Measurements from ENCODE around the gene ZNF738. TPM values are rescaled to one million over a fixed set of nuclear protein-coding genes. Genes with fewer than 3 reads are reported as not detected.

Gene ZNF738
- total and polyA plus RNA-seq, 10 of the 15 experiments (the other 5 are each of a cell fraction or from before 2014, with no cell fraction given), result 11.6 to 29.4 (median 15.0) TPM

DNA sequence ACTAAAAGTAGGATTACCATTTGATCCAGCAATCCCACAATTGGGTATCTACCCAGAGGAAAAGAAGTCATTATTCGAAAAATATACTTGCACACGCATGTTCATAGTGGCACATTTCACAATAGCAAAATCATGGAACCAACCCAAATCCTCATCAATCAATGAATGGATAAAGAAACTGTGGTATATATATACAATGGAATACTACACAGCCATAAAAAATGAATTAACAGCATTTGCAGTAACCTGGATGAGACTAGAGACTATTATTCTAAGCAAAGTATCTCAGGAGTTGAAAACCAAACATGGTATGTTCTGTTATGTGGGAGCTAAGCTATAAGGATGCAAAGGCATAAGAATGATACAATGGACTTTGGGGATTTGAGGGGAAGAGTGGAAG is 32.6 kb upstream of the ZNF738 start:
- CTCF ChIA-PET, result no interaction called here
- TF ChIP-seq, protein P1, sequence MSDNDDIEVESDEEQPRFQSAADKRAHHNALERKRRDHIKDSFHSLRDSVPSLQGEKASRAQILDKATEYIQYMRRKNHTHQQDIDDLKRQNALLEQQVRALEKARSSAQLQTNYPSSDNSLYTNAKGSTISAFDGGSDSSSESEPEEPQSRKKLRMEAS (IDR thresholded peaks at IDR 0.05; ENCODE audit: low read depth, low read length), result no peak
- TF ChIP-seq ZNF217 (IDR thresholded peaks at IDR 0.05) (peak; percentile 49; the same call in 1 of the 2 replicates), CBX3 (IDR thresholded peaks at IDR 0.05; ENCODE audit: borderline replicate concordance, low read depth) (no peak)
- peaks cover 18% of the 10 kb centered on the region for H3K9me3 ChIP-seq (replicated peaks; ENCODE audit: control insufficient read depth, insufficient read depth, low read length)
- no peak overlapping the region for H3K4me3 ChIP-seq
- no peak overlapping the region for H3K27ac ChIP-seq (ENCODE audit: control insufficient read depth, insufficient read depth)
- H2AFZ ChIP-seq (ENCODE audit: control insufficient read depth, low read depth, low read length), result no peak overlapping the region
- BruUV-seq (replicated peaks), result no TSS peak
- no peaks in the 10 kb centered on the region for H3K27me3 ChIP-seq (replicated peaks in 1 of 2; ENCODE audit: control insufficient read depth in 2 of 2, insufficient read depth in 2 of 2, low read length in 1 of 2)
- no peak overlapping the region for H3K9ac ChIP-seq (ENCODE audit: control insufficient read depth, insufficient read depth, low read length)
- RAD21 ChIA-PET (ENCODE audit: unreplicated experiment), result no interaction called here
- H3K79me2 ChIP-seq (ENCODE audit: control insufficient read depth, insufficient read depth, low read length), result peaks cover 21% of the 10 kb centered on the region
- in situ Hi-C loops (cut with MboI) (loop anchor here (10.0 kb wide), 1 partner anchor 301 kb away; the partner anchor contains the start of gene ZNF430), intact Hi-C loops (cut with micrococcal nuclease; ENCODE audit: unreplicated experiment) (loop anchor here (5.0 kb wide), 1 partner anchor 304 kb away; the partner anchor contains the start of gene ZNF430)
- no peaks in the 10 kb centered on the region for H4K20me1 ChIP-seq (ENCODE audit: control insufficient read depth, insufficient read depth)
- no peak overlapping the region for H3K4me2 ChIP-seq (ENCODE audit: control insufficient read depth, insufficient read depth)
- H3K36me3 ChIP-seq (ENCODE audit: control insufficient read depth in 2 of 2, insufficient read depth in 2 of 2, low read length in 1 of 2), result peaks cover 0 to 3% of the 10 kb centered on the region in 2 experiments; a peak in 1 of 4 replicates
- FAIRE-seq (no peak), ATAC-seq (no peak), DNase-seq (ENCODE audit: low read depth, low spot score) (no peak)
- SMC1A ChIA-PET (ENCODE audit: uncharacterized antibody, unreplicated experiment), result no interaction called here
- H3K4me1 ChIP-seq (ENCODE audit: control insufficient read depth, insufficient read depth, low read length), result no peaks in the 10 kb centered on the region
- POLR2A ChIA-PET, result no interaction called here
- WGBS (ENCODE audit: insufficient coverage, insufficient replicate concordance, low lambda C conversion rate, missing lambda C conversion rate), result 97% methylated on average over 2 of the region's 2 CpGs

DNA sequence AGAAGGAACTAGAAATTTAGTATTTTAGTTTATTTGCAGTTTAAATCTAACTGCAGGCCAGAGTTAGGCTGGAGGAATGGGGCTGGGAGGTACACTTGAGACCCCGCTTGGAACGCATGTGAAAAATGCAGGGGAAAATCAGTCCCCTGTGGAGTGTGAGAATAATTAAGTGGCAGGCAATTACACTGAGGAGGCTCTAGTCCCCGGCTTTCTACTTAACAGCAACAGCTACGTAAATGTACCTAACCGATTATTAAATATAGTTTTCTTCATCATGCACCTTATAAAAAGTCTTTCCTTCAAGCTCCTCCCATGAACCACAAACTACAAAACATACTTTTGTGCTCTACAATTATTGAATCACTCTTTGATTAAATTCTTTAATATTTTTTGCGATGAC is 30.4 kb upstream of the ZNF738 start:
- in situ Hi-C loops (cut with MboI) (loop anchor here (10.0 kb wide), 1 partner anchor 304 kb away; the partner anchor contains the start of gene ZNF430), intact Hi-C loops (cut with micrococcal nuclease; ENCODE audit: unreplicated experiment) (loop anchor here (5.0 kb wide), 1 partner anchor 306 kb away; the partner anchor contains the start of gene ZNF430)
- SMC1A ChIA-PET (ENCODE audit: uncharacterized antibody, unreplicated experiment), result interaction anchor here (0.8 to 1.7 kb wide), 4 partner anchors 10 to 307 kb away, joined by 3 to 6 read pairs (median 3); partner anchors contain the start of gene ZNF430
- peaks cover 0 to 3% of the 10 kb centered on the region in 2 experiments; a peak in 1 of 4 replicates for H3K36me3 ChIP-seq (ENCODE audit: control insufficient read depth in 2 of 2, insufficient read depth in 2 of 2, low read length in 1 of 2)
- H3K27me3 ChIP-seq (replicated peaks in 1 of 2; ENCODE audit: control insufficient read depth in 2 of 2, insufficient read depth in 2 of 2, low read length in 1 of 2), result no peaks in the 10 kb centered on the region
- H3K4me3 ChIP-seq, result peak overlapping the region; percentile 90
- DNase-seq (ENCODE audit: low read depth, low spot score) (no peak), ATAC-seq (peak; percentile 51), FAIRE-seq (no peak)
- BruUV-seq (replicated peaks), result no TSS peak
- WGBS (ENCODE audit: insufficient coverage, insufficient replicate concordance, low lambda C conversion rate, missing lambda C conversion rate), result 22% methylated on average over 6 of the region's 6 CpGs
- H3K4me2 ChIP-seq (ENCODE audit: control insufficient read depth, insufficient read depth), result peak overlapping the region; percentile 56
- POLR2A ChIA-PET, result interaction anchor here (1.4 to 2.2 kb wide), 3 partner anchors 17 to 69 kb away, joined by 3 to 10 read pairs (median 8); partner anchors contain the start of genes ZNF493 and ZNF738
- H2AFZ ChIP-seq (ENCODE audit: control insufficient read depth, low read depth, low read length), result no peak overlapping the region
- H3K27ac ChIP-seq (ENCODE audit: control insufficient read depth, insufficient read depth), result peak overlapping the region; percentile 96
- H4K20me1 ChIP-seq (ENCODE audit: control insufficient read depth, insufficient read depth), result no peaks in the 10 kb centered on the region
- H3K4me1 ChIP-seq (ENCODE audit: control insufficient read depth, insufficient read depth, low read length), result no peaks in the 10 kb centered on the region
- H3K79me2 ChIP-seq (ENCODE audit: control insufficient read depth, insufficient read depth, low read length), result peaks cover 20% of the 10 kb centered on the region
- H3K9me3 ChIP-seq (replicated peaks; ENCODE audit: control insufficient read depth, insufficient read depth, low read length), result peaks cover 12% of the 10 kb centered on the region
- H3K9ac ChIP-seq (ENCODE audit: control insufficient read depth, insufficient read depth, low read length), result peak overlapping the region; percentile 96
- CTCF ChIA-PET, result interaction anchor here (0.6 to 2.2 kb wide), 2 partner anchors 31 to 274 kb away, joined by 3 to 5 read pairs; no protein-coding TSS in a partner anchor
- RAD21 ChIA-PET (ENCODE audit: unreplicated experiment), result interaction anchor here (0.9 to 1.7 kb wide), 4 partner anchors 32 to 552 kb away, joined by 3 to 7 read pairs (median 6); partner anchors contain the start of genes ZNF100, ZNF493 and ZNF66
- TF ChIP-seq, protein P2, sequence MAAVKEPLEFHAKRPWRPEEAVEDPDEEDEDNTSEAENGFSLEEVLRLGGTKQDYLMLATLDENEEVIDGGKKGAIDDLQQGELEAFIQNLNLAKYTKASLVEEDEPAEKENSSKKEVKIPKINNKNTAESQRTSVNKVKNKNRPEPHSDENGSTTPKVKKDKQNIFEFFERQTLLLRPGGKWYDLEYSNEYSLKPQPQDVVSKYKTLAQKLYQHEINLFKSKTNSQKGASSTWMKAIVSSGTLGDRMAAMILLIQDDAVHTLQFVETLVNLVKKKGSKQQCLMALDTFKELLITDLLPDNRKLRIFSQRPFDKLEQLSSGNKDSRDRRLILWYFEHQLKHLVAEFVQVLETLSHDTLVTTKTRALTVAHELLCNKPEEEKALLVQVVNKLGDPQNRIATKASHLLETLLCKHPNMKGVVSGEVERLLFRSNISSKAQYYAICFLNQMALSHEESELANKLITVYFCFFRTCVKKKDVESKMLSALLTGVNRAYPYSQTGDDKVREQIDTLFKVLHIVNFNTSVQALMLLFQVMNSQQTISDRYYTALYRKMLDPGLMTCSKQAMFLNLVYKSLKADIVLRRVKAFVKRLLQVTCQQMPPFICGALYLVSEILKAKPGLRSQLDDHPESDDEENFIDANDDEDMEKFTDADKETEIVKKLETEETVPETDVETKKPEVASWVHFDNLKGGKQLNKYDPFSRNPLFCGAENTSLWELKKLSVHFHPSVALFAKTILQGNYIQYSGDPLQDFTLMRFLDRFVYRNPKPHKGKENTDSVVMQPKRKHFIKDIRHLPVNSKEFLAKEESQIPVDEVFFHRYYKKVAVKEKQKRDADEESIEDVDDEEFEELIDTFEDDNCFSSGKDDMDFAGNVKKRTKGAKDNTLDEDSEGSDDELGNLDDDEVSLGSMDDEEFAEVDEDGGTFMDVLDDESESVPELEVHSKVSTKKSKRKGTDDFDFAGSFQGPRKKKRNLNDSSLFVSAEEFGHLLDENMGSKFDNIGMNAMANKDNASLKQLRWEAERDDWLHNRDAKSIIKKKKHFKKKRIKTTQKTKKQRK (IDR thresholded peaks at IDR 0.05; ENCODE audit: low read depth, low read length), result no peak
- TF ChIP-seq ZNF217 (IDR thresholded peaks at IDR 0.05), result no peak
- TF ChIP-seq IKZF1 (conservative IDR thresholded peaks at IDR 0.05), result no peak
- TF ChIP-seq SREBF2 (IDR thresholded peaks at IDR 0.05; ENCODE audit: low read length), result no peak
- TF ChIP-seq EGR1 (IDR thresholded peaks at IDR 0.05; ENCODE audit: borderline replicate concordance in 1 of 2, low read depth in 2 of 2, low read length in 2 of 2), result no peak
- no peak for TF ChIP-seq MXI1 (IDR thresholded peaks at IDR 0.05; ENCODE audit: low read depth, low read length)
- no peak for TF ChIP-seq ATF7 (IDR thresholded peaks at IDR 0.05; ENCODE audit: low read depth)
- TF ChIP-seq HCFC1 (IDR thresholded peaks at IDR 0.05; ENCODE audit: low read length), result no peak
- TF ChIP-seq TAF1 (IDR thresholded peaks at IDR 0.05; ENCODE audit: borderline replicate concordance, low read depth, low read length), result no peak
- TF ChIP-seq EP300 (IDR thresholded peaks at IDR 0.05; ENCODE audit: borderline replicate concordance in 1 of 2, control insufficient read depth in 1 of 2, low read depth in 2 of 2, low read length in 2 of 2), result no peak
- no peak for TF ChIP-seq CBFB (IDR thresholded peaks at IDR 0.05; ENCODE audit: low read depth)
